Measurements from ENCODE around the gene ARHGAP28.
"Not testable (repeated sequence)": the region's sequence is repeated elsewhere in the genome, so short reads cannot be mapped to it uniquely, and the experiment has no call there.

Gene ARHGAP28

GRCh38 chr18:6928359-6928758 lies 198.8 kb downstream of the ARHGAP28 start:
- DNase-seq (ENCODE audit: low read depth in 2 of 2): no peak

- no peak for DNase-seq (ENCODE audit: low read depth in 2 of 2)
Observed at GRCh38 chr18:6929370-6930102, 200.0 kb downstream of the ARHGAP28 start.

GRCh38 chr18:6934859-6935258 lies 205.3 kb downstream of the ARHGAP28 start:
- no peak for DNase-seq (ENCODE audit: low read depth in 2 of 2)

GRCh38 chr18:6938003-6938402 lies 208.5 kb downstream of the ARHGAP28 start:
- no peak for DNase-seq (ENCODE audit: low read depth in 2 of 2)

GRCh38 chr18:6938403-6938802 lies 208.9 kb downstream of the ARHGAP28 start:
- not testable (repeated sequence) for DNase-seq (ENCODE audit: low read depth in 2 of 2)

GRCh38 chr18:6939972-6940371 lies 210.5 kb downstream of the ARHGAP28 start:
- DNase-seq (ENCODE audit: low read depth in 2 of 2): no peak

- DNase-seq (ENCODE audit: low read depth in 2 of 2): no peak
Observed at GRCh38 chr18:6940451-6940850, 210.9 kb downstream of the ARHGAP28 start.

- DNase-seq (ENCODE audit: low read depth in 2 of 2): no peak
Observed at GRCh38 chr18:6941996-6942395, 212.5 kb downstream of the ARHGAP28 start.

- no peak for DNase-seq (ENCODE audit: low read depth in 2 of 2)
Observed at GRCh38 chr18:6942742-6943141, 213.2 kb downstream of the ARHGAP28 start.

GRCh38 chr18:6943143-6943542 lies 213.6 kb downstream of the ARHGAP28 start:
- DNase-seq (ENCODE audit: low read depth in 2 of 2): no peak

- no peak for DNase-seq (ENCODE audit: low read depth in 2 of 2)
Observed at GRCh38 chr18:6947338-6948030, 218.0 kb downstream of the ARHGAP28 start.

- DNase-seq (ENCODE audit: low read depth in 2 of 2): no peak
Observed at GRCh38 chr18:6948281-6949055, 219.0 kb downstream of the ARHGAP28 start.

- no peak for DNase-seq (ENCODE audit: low read depth in 2 of 2)
Observed at GRCh38 chr18:6949800-6950586, 220.5 kb downstream of the ARHGAP28 start.

GRCh38 chr18:6950641-6951040 lies 221.1 kb downstream of the ARHGAP28 start:
- DNase-seq (ENCODE audit: low read depth in 2 of 2): no peak

- no peak for DNase-seq (ENCODE audit: low read depth in 2 of 2)
Observed at GRCh38 chr18:6951336-6952090, 222.0 kb downstream of the ARHGAP28 start.

GRCh38 chr18:6954501-6954900 lies 225.0 kb downstream of the ARHGAP28 start:
- DNase-seq (ENCODE audit: low read depth in 2 of 2): no peak

GRCh38 chr18:6955304-6955703 lies 225.8 kb downstream of the ARHGAP28 start:
- DNase-seq (ENCODE audit: low read depth in 2 of 2): no peak

GRCh38 chr18:6956495-6956894 lies 227.0 kb downstream of the ARHGAP28 start:
- DNase-seq (ENCODE audit: low read depth in 2 of 2): no peak

GRCh38 chr18:6956999-6957398 lies 227.5 kb downstream of the ARHGAP28 start:
- DNase-seq (ENCODE audit: low read depth in 2 of 2): no peak

- DNase-seq (ENCODE audit: low read depth in 2 of 2): no peak
Observed at GRCh38 chr18:6959110-6959509, 229.6 kb downstream of the ARHGAP28 start.

GRCh38 chr18:6960124-6960523 lies 230.6 kb downstream of the ARHGAP28 start:
- DNase-seq (ENCODE audit: low read depth in 2 of 2): no peak
